IMR-90 (cell line): ENCODE measurements around the gene EML6.
A peak's percentile ranks its signal among the peaks of the same experiment; 100 is the strongest.

ENCODE experiments used
- BHLHE40 ChIP-seq: fragments of 150-350 bp; IDR thresholded peaks from 2 replicates; pipeline ENCODE4 v1.6.1; 2016; ENCODE audit warnings: mild to moderate bottlenecking, low read depth, low read length
- CEBPB ChIP-seq: IDR thresholded peaks from 2 replicates; pipeline ENCODE4 v1.6.1; 2012; ENCODE audit warnings: low read depth, low read length, improper control_type of control experiment
- CHD1 ChIP-seq: IDR thresholded peaks from 2 replicates; pipeline ENCODE4 v1.6.1; 2012; ENCODE audit warnings: low read depth, low read length, improper control_type of control experiment
- CTCF ChIP-seq: conservative IDR thresholded peaks from 2 replicates; pipeline ENCODE4 v1.5.1; 2012; ENCODE audit warnings: mild to moderate bottlenecking, low read depth, low read length, improper control_type of control experiment
- MAFK ChIP-seq: IDR thresholded peaks from 2 replicates; pipeline ENCODE4 v1.6.1; 2012; ENCODE audit warnings: low read depth, low read length, improper control_type of control experiment
- POLR2A ChIP-seq: IDR thresholded peaks from 2 replicates; pipeline ENCODE4 v1.6.1; 2012; ENCODE audit warnings: mild to moderate bottlenecking, low read depth, low read length
- RAD21 ChIP-seq: IDR thresholded peaks from 2 replicates; pipeline ENCODE4 v1.6.1; 2012; ENCODE audit warnings: low read length, improper control_type of control experiment
- RCOR1 ChIP-seq: IDR thresholded peaks from 2 replicates; pipeline ENCODE4 v1.6.1; 2012; ENCODE audit warnings: mild to moderate bottlenecking, low read length, improper control_type of control experiment; ENCODE audit not compliant: insufficient replicate concordance
- RFX5 ChIP-seq: IDR thresholded peaks from 2 replicates; pipeline ENCODE4 v1.8.0; 2012; ENCODE audit warnings: low read depth, mild to moderate bottlenecking, low read length, moderate library complexity
- USF2 ChIP-seq: fragments of 150-350 bp; IDR thresholded peaks from 2 replicates; pipeline ENCODE4 v1.6.1; 2017; ENCODE audit warnings: mild to moderate bottlenecking, antibody characterized with exemption, low read length, low read depth
- TF ChIP-seq, protein P1 (sequence below): fragments of 150-350 bp; IDR thresholded peaks from 2 replicates; pipeline ENCODE4 v1.6.1; 2016; ENCODE audit warnings: low read depth, mild to moderate bottlenecking, low read length, moderate library complexity, borderline replicate concordance

DNA sequence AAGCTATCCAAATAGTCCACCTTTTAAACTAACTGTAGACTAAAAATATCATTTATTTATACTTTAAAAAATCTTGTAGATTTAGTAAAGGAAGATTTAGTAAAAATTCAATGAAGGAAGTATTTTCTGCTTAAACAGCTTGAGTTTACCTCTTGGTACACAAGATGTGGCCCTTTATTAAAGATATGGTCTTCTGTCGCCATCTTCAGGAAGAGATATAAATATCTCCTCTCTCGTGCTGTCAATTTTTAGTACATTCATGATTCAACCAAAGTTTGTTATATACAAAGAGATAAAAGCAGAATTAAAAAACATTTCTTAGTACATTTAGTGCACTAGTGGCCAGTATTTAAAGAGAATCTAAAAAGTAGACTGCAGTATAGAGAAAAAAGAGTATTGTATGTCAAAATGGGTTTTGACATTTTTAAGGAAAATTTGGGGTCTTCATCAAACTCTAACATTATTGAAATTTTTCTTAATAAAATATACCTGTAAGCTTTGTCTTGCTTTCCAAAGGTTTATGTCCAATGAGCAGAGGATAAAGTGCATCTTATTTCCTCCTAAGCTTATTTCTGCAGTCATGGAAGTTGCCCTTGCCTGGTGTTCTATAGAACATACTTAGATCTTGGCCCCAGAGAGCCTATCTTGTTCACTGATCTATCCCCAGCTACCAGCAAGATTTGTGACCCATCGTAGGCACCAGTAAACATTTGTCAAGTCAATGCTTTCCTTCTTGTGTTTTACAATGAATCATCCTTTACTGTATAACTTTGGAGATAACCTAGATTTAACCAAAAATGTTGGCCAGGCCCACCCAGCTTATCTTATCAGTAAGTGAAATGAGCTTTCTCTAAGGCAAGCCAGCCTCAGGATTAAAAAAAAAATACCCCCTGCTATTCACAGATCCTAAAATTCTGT, 18.5 kb upstream of the EML6 start:
- TF ChIP-seq CTCF (peak; percentile 81), POLR2A (no peak), CEBPB (no peak), RFX5 (no peak), RCOR1 (no peak), MAFK (no peak), RAD21 (peak; percentile 85), USF2 (no peak), CHD1 (no peak), BHLHE40 (no peak)
- TF ChIP-seq, protein P1, sequence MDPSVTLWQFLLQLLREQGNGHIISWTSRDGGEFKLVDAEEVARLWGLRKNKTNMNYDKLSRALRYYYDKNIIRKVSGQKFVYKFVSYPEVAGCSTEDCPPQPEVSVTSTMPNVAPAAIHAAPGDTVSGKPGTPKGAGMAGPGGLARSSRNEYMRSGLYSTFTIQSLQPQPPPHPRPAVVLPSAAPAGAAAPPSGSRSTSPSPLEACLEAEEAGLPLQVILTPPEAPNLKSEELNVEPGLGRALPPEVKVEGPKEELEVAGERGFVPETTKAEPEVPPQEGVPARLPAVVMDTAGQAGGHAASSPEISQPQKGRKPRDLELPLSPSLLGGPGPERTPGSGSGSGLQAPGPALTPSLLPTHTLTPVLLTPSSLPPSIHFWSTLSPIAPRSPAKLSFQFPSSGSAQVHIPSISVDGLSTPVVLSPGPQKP, result no peak
